Natural killer cell (primary cell): ENCODE measurements around the gene AVPR1B. TPM values are rescaled to one million over a fixed set of nuclear protein-coding genes. Genes with fewer than 3 reads are reported as not detected.

Experiments used
- ATAC-seq, 3 donors: fragments of 150-1000 bp in 2 of 3; fragments of 200-7000 bp in 1 of 3; cut with Tn5 transposase; 1 replicate in 1 of 3; 2 replicates in 2 of 3; pipeline ENCODE4 v1.10.0; 2021; ENCODE audit warnings: mild to moderate bottlenecking in 2 of 3, moderate library complexity in 2 of 3
- DNase-seq, 2 donors: peaks; one replicate each; pipeline versions ENCODE4 v3.0.0 to v3.0.0-alpha.2; 2013 to 2021; ENCODE audit warnings: mixed read lengths in 1 of 2
- H3K27ac ChIP-seq: one replicate; pipeline ENCODE4 v1.5.1; 2013; ENCODE audit warnings: mild to moderate bottlenecking, low read length
- H3K27me3 ChIP-seq: one replicate; pipeline ENCODE4 v1.6.1; 2013; ENCODE audit warnings: low read length; ENCODE audit not compliant: control insufficient read depth, insufficient read depth
- H3K36me3 ChIP-seq: one replicate; pipeline ENCODE4 v1.6.1; 2013; ENCODE audit warnings: low read length; ENCODE audit not compliant: control insufficient read depth, insufficient read depth
- H3K4me1 ChIP-seq: one replicate; pipeline ENCODE4 v1.6.1; 2013; ENCODE audit warnings: low read length; ENCODE audit not compliant: control insufficient read depth, insufficient read depth
- H3K4me3 ChIP-seq: one replicate; pipeline ENCODE4 v1.5.1; 2013; ENCODE audit warnings: low read length
- H3K9me3 ChIP-seq: one replicate; pipeline ENCODE4 v1.6.1; 2013; ENCODE audit warnings: low read length; ENCODE audit not compliant: control insufficient read depth, insufficient read depth
- H3K27ac Mint-ChIP-seq, 2 donors: one replicate each; pipeline ENCODE4 v1.8.0; 2022; ENCODE audit warnings: mild to moderate bottlenecking in 2 of 2, mixed read lengths in 2 of 2, moderate library complexity in 1 of 2
- H3K27me3 Mint-ChIP-seq, 2 donors: one replicate each; pipeline ENCODE4 v1.8.0; 2022; ENCODE audit warnings: low read depth in 2 of 2, mixed read lengths in 2 of 2
- H3K36me3 Mint-ChIP-seq: one replicate; pipeline ENCODE4 v1.8.0; 2022; ENCODE audit warnings: mixed read lengths
- H3K4me1 Mint-ChIP-seq, 2 donors: one replicate each; pipeline ENCODE4 v1.8.0; 2022; ENCODE audit warnings: mixed read lengths in 2 of 2
- H3K4me3 Mint-ChIP-seq: one replicate; pipeline ENCODE4 v1.8.0; 2022; ENCODE audit warnings: mild to moderate bottlenecking, moderate library complexity, mixed read lengths
- H3K9me3 Mint-ChIP-seq, 2 donors: one replicate each; pipeline ENCODE4 v1.8.0; 2022; ENCODE audit warnings: mixed read lengths in 2 of 2
- CTCF ChIP-seq: fragments of 200-600 bp; IDR thresholded peaks from one replicate; pipeline ENCODE4 v1.8.0; 2022; ENCODE audit warnings: antibody characterized with exemption
- WGBS: methylation state at CpG from one replicate; pipeline ENCODE4 v1.1.7; 2013; ENCODE audit warnings: missing lambda C conversion rate; ENCODE audit not compliant: insufficient coverage; 5-methylcytosine and 5-hydroxymethylcytosine counted together
- intact Hi-C: fragments of 100-400 bp; cut with micrococcal nuclease; formaldehyde crosslinking; loops from one replicate; pipeline ENCODE4 v1.14.2; 2022
- total RNA-seq, 4 donors: library from RNA; stranded (reverse); fragments of 120-200 nt in 1 of 4; gene quantifications; one replicate each; pipeline versions ENCODE4 v1.2.3 to v1.2.4, GENCODE V29; 2013 to 2022

Gene AVPR1B
- total RNA-seq, 3 donors from 2014 or later (not counting 1 experiment from before 2014, with no cell fraction given): not detected

GRCh38 chr1:206105464-206105995 is 11.7 kb downstream of the AVPR1B start:
- Histone ChIP-seq H3K9me3 (no peaks in the 10 kb centered on the region), H3K4me3 (no peak overlapping the region), H3K27me3 (no peaks in the 10 kb centered on the region), H3K36me3 (no peaks in the 10 kb centered on the region), H3K4me1 (no peaks in the 10 kb centered on the region), H3K27ac (no peak overlapping the region)
- no peaks in the 10 kb centered on the region for H3K36me3 Mint-ChIP-seq
- no peaks in the 10 kb centered on the region for H3K4me1 Mint-ChIP-seq
- intact Hi-C loops: no loop called here
- no peak overlapping the region for H3K4me3 Mint-ChIP-seq
- WGBS: 71% methylated on average over 4 of the region's 4 CpGs
- ATAC-seq (no peak), DNase-seq (no peak)
- no peak overlapping the region for H3K27ac Mint-ChIP-seq
- H3K9me3 Mint-ChIP-seq: no peaks in the 10 kb centered on the region
- H3K27me3 Mint-ChIP-seq: peaks cover 13 to 18% of the 10 kb centered on the region in 2 donors
- TF ChIP-seq CTCF: no peak

- WGBS: 91% methylated on average over 10 of the region's 10 CpGs
- H3K27me3 Mint-ChIP-seq: peaks cover 16 to 30% of the 10 kb centered on the region in 2 donors
- Histone ChIP-seq H3K4me3 (no peak overlapping the region), H3K9me3 (no peaks in the 10 kb centered on the region), H3K27ac (no peak overlapping the region), H3K4me1 (no peaks in the 10 kb centered on the region), H3K36me3 (no peaks in the 10 kb centered on the region), H3K27me3 (no peaks in the 10 kb centered on the region)
- ATAC-seq (no peak), DNase-seq (no peak)
- H3K4me1 Mint-ChIP-seq: no peaks in the 10 kb centered on the region
- no peak for TF ChIP-seq CTCF
- intact Hi-C loops: no loop called here
- no peak overlapping the region for H3K27ac Mint-ChIP-seq
- H3K36me3 Mint-ChIP-seq: no peaks in the 10 kb centered on the region
- no peaks in the 10 kb centered on the region for H3K9me3 Mint-ChIP-seq
- H3K4me3 Mint-ChIP-seq: no peak overlapping the region
These were observed 13.2 kb downstream of the AVPR1B start for GRCh38 chr1:206103979-206104378.

- H3K27me3 ChIP-seq: no peaks in the 10 kb centered on the region
- no peak overlapping the region for H3K27ac ChIP-seq
- TF ChIP-seq CTCF: no peak
- no peak overlapping the region for H3K4me3 ChIP-seq
- Mint-ChIP-seq H3K27ac (no peak overlapping the region), H3K4me1 (no peaks in the 10 kb centered on the region), H3K27me3 (peaks cover 19 to 38% of the 10 kb centered on the region in 2 donors), H3K9me3 (no peaks in the 10 kb centered on the region), H3K36me3 (no peaks in the 10 kb centered on the region), H3K4me3 (no peak overlapping the region)
- intact Hi-C loops: no loop called here
- no peaks in the 10 kb centered on the region for H3K4me1 ChIP-seq
- H3K9me3 ChIP-seq: no peaks in the 10 kb centered on the region
- ATAC-seq: no peak
- no peaks in the 10 kb centered on the region for H3K36me3 ChIP-seq
- no peak for DNase-seq
These were observed 14.8 kb downstream of the AVPR1B start for GRCh38 chr1:206102292-206102936.
